ENCODE measurements around the gene OR1E2. TPM values are rescaled to one million over a fixed set of nuclear protein-coding genes. Genes with fewer than 3 reads are reported as not detected.
"Not testable (repeated sequence)": the region's sequence is repeated elsewhere in the genome, so short reads cannot be mapped to it uniquely, and the experiment has no call there.

The OR1E2 gene
- total RNA-seq, 2 donors from 2014 or later = not detected

- no peaks in the 10 kb centered on the region for H3K27me3 ChIP-seq (replicated peaks; ENCODE audit: insufficient read depth)
- no peak overlapping the region for H3K4me3 ChIP-seq
- no peaks in the 10 kb centered on the region for H3K36me3 ChIP-seq
- no peaks in the 10 kb centered on the region for H3K9me3 ChIP-seq
- H3K4me1 ChIP-seq (ENCODE audit: control insufficient read depth in 1 of 2, low read depth in 2 of 2) = no peaks in the 10 kb centered on the region
- H3K27ac ChIP-seq = no peak overlapping the region
- no peak for TF ChIP-seq CTCF (IDR thresholded peaks at IDR 0.05)
- DNase-seq (ENCODE audit: low spot score) = no peak
- no peak for ATAC-seq (ENCODE audit: insufficient number of reproducible peaks, low FRiP score, low read depth)
Measured at GRCh38 chr17:3447625-3448024, 14.0 kb upstream of the OR1E2 start.

GRCh38 chr17:3440451-3440850, 6.8 kb upstream of the OR1E2 start:
- H3K4me1 ChIP-seq (ENCODE audit: control insufficient read depth in 1 of 2, low read depth in 2 of 2) = no peaks in the 10 kb centered on the region
- H3K27ac ChIP-seq = no peak overlapping the region
- no peak overlapping the region for H3K4me3 ChIP-seq
- ATAC-seq (ENCODE audit: insufficient number of reproducible peaks, low FRiP score, low read depth) (no peak), DNase-seq (ENCODE audit: low spot score) (no peak)
- H3K36me3 ChIP-seq = no peaks in the 10 kb centered on the region
- H3K27me3 ChIP-seq (replicated peaks; ENCODE audit: insufficient read depth) = no peaks in the 10 kb centered on the region
- no peaks in the 10 kb centered on the region for H3K9me3 ChIP-seq
- no peak for TF ChIP-seq CTCF (IDR thresholded peaks at IDR 0.05)

- H3K27me3 ChIP-seq (replicated peaks; ENCODE audit: insufficient read depth) = no peaks in the 10 kb centered on the region
- H3K4me1 ChIP-seq (ENCODE audit: control insufficient read depth in 1 of 2, low read depth in 2 of 2) = no peaks in the 10 kb centered on the region
- DNase-seq (ENCODE audit: low spot score) (no peak), ATAC-seq (ENCODE audit: insufficient number of reproducible peaks, low FRiP score, low read depth) (no peak)
- no peak for TF ChIP-seq CTCF (IDR thresholded peaks at IDR 0.05)
- H3K27ac ChIP-seq = no peak overlapping the region
- H3K4me3 ChIP-seq = no peak overlapping the region
- H3K9me3 ChIP-seq = no peaks in the 10 kb centered on the region
- no peaks in the 10 kb centered on the region for H3K36me3 ChIP-seq
Measured at GRCh38 chr17:3438368-3438767, 4.7 kb upstream of the OR1E2 start.

- H3K27me3 ChIP-seq (replicated peaks; ENCODE audit: insufficient read depth); DNase-seq (ENCODE audit: low spot score); H3K4me3 ChIP-seq; H3K27ac ChIP-seq; ATAC-seq (ENCODE audit: insufficient number of reproducible peaks, low FRiP score, low read depth); H3K4me1 ChIP-seq (ENCODE audit: control insufficient read depth in 1 of 2, low read depth in 2 of 2); H3K9me3 ChIP-seq; H3K36me3 ChIP-seq: not testable (repeated sequence)
Measured at GRCh38 chr17:3433215-3433614, 426 bp downstream of the OR1E2 start.

- Histone ChIP-seq H3K4me1 (ENCODE audit: control insufficient read depth in 1 of 2, low read depth in 2 of 2) (no peaks in the 10 kb centered on the region), H3K27me3 (replicated peaks; ENCODE audit: insufficient read depth) (no peaks in the 10 kb centered on the region), H3K9me3 (no peaks in the 10 kb centered on the region), H3K4me3 (no peak overlapping the region), H3K36me3 (no peaks in the 10 kb centered on the region), H3K27ac (no peak overlapping the region)
- no peak for DNase-seq (ENCODE audit: low spot score)
- no peak for ATAC-seq (ENCODE audit: insufficient number of reproducible peaks, low FRiP score, low read depth)
- no peak for TF ChIP-seq CTCF (IDR thresholded peaks at IDR 0.05)
Measured at GRCh38 chr17:3418222-3418621, 15.4 kb downstream of the OR1E2 start.

- no peak for DNase-seq (ENCODE audit: low spot score)
- Histone ChIP-seq H3K36me3 (no peaks in the 10 kb centered on the region), H3K27ac (no peak overlapping the region), H3K9me3 (no peaks in the 10 kb centered on the region), H3K27me3 (replicated peaks; ENCODE audit: insufficient read depth) (no peaks in the 10 kb centered on the region), H3K4me1 (ENCODE audit: control insufficient read depth in 1 of 2, low read depth in 2 of 2) (no peaks in the 10 kb centered on the region), H3K4me3 (no peak overlapping the region)
- no peak for TF ChIP-seq CTCF (IDR thresholded peaks at IDR 0.05)
- no peak for ATAC-seq (ENCODE audit: insufficient number of reproducible peaks, low FRiP score, low read depth)
Measured at GRCh38 chr17:3415610-3416009, 18.0 kb downstream of the OR1E2 start.

GRCh38 chr17:3412216-3412615, 21.4 kb downstream of the OR1E2 start:
- ATAC-seq (ENCODE audit: insufficient number of reproducible peaks, low FRiP score, low read depth); H3K27me3 ChIP-seq (replicated peaks; ENCODE audit: insufficient read depth); H3K36me3 ChIP-seq; H3K4me3 ChIP-seq; H3K4me1 ChIP-seq (ENCODE audit: control insufficient read depth in 1 of 2, low read depth in 2 of 2); H3K27ac ChIP-seq; DNase-seq (ENCODE audit: low spot score); H3K9me3 ChIP-seq: not testable (repeated sequence)

All from thoracic aorta (tissue), 2 donors.